Endothelial cell of umbilical vein (primary cell): Measurements from ENCODE around the gene MCRIP2. TPM values are rescaled to one million over a fixed set of nuclear protein-coding genes. Genes with fewer than 3 reads are reported as not detected.

ENCODE experiments used
- BruUV-seq: library from RNA; stranded (reverse); fragments of 400-500 nt; replicated peaks from 2 replicates; lab custom pipeline; 2021; lab: Mats Ljungman, UMichigan
- CTCF ChIA-PET: fragments of 300-600, 350-600 bp; sonication (Branson Sonifier 250); formaldehyde crosslinking; loops from one replicate; lab custom pipeline; 2021; ENCODE audit warnings: antibody characterized with exemption, inconsistent platforms; lab: Charles Lee
- POLR2A ChIA-PET: fragments of 300-600, 350-600 bp; sonication (Branson Sonifier 250); formaldehyde crosslinking; loops from one replicate; lab custom pipeline; 2021; ENCODE audit warnings: antibody characterized with exemption, inconsistent platforms; lab: Charles Lee
- DNase-seq: peaks from one replicate; pipeline ENCODE4 v3.0.0-alpha.2; 2011; ENCODE audit warnings: low read depth, low spot score
- FAIRE-seq: peaks from 2 replicates; lab custom pipeline; 2011; peaks lifted over from hg19 to GRCh38; lab: Jason Lieb, UNC
- H2AFZ ChIP-seq: 2 replicates; pipeline ENCODE4 v1.6.0; 2012; ENCODE audit warnings: low read depth, low read length, control low read depth, inconsistent platforms
- H3K27ac ChIP-seq: 2 replicates; pipeline ENCODE4 v1.5.1; 2011; ENCODE audit warnings: low read depth, mild to moderate bottlenecking, control low read depth, low read length, moderate library complexity; ENCODE audit not compliant: insufficient read depth
- H3K27me3 ChIP-seq, 2 experiments: 2 replicates each; pipeline versions ENCODE4 v1.6.0 to v1.6.1; 2011; ENCODE audit warnings: low read length in 2 of 2, mixed read lengths in 1 of 2; ENCODE audit not compliant: control insufficient read depth in 2 of 2, insufficient read depth in 2 of 2
- H3K36me3 ChIP-seq, 2 experiments: 2 replicates in 1 of 2; 3 replicates in 1 of 2; pipeline ENCODE4 v1.5.1; 2011; ENCODE audit warnings: low read length in 2 of 2, mild to moderate bottlenecking in 1 of 2, moderate library complexity in 1 of 2; ENCODE audit not compliant: control insufficient read depth in 2 of 2, insufficient read depth in 2 of 2; ENCODE audit errors: extremely low read depth in 1 of 2
- H3K4me1 ChIP-seq: 3 replicates; pipeline ENCODE4 v1.5.1; 2011; ENCODE audit warnings: mild to moderate bottlenecking, low read length; ENCODE audit not compliant: control insufficient read depth, insufficient read depth; ENCODE audit errors: extremely low read depth
- H3K4me2 ChIP-seq: 2 replicates; pipeline ENCODE4 v1.6.1; 2011; ENCODE audit warnings: low read length, control low read depth, mixed read lengths; ENCODE audit not compliant: insufficient read depth
- H3K4me3 ChIP-seq, 3 experiments: fragments of 200-600 bp in 1 of 3; sonication (generic), shearing (Covaris generic) in 1 of 3; replicated peaks in 1 of 3; 2 replicates each; pipeline ENCODE4 v1.5.1; 2011 to 2016; ENCODE audit warnings: control low read depth in 3 of 3, low read length in 3 of 3, mild to moderate bottlenecking in 2 of 3, inconsistent platforms in 1 of 3, low read depth in 1 of 3, moderate library complexity in 1 of 3; ENCODE audit not compliant: insufficient read depth in 1 of 3
- H3K79me2 ChIP-seq: 2 replicates; pipeline ENCODE4 v1.6.0; 2012; ENCODE audit warnings: low read length, inconsistent platforms; ENCODE audit not compliant: control insufficient read depth, insufficient read depth
- H3K9ac ChIP-seq: replicated peaks from 2 replicates; pipeline ENCODE3; 2011; ENCODE audit warnings: low read length, control low read depth; ENCODE audit not compliant: insufficient read depth; ENCODE audit errors: extremely low read depth
- H3K9me1 ChIP-seq: replicated peaks from 3 replicates; pipeline ENCODE4 v1.6.0; 2011; ENCODE audit warnings: mild to moderate bottlenecking, low read length; ENCODE audit not compliant: control insufficient read depth, insufficient read depth; ENCODE audit errors: extremely low read depth
- H3K9me3 ChIP-seq: replicated peaks from 2 replicates; pipeline ENCODE4 v1.5.1; 2012; ENCODE audit warnings: low read length, inconsistent platforms; ENCODE audit not compliant: control insufficient read depth, insufficient read depth
- H4K20me1 ChIP-seq: replicated peaks from 2 replicates; pipeline ENCODE3; 2011; ENCODE audit warnings: mild to moderate bottlenecking, low read length; ENCODE audit not compliant: control insufficient read depth, insufficient read depth; ENCODE audit errors: extremely low read depth
- CTCF ChIP-seq, 2 donors: IDR thresholded peaks; 1 replicate in 1 of 2; 2 replicates in 1 of 2; pipeline ENCODE4 v1.5.1; 2011; ENCODE audit warnings: low read length in 2 of 2, mild to moderate bottlenecking in 2 of 2, moderate library complexity in 2 of 2, control low read depth in 1 of 2, inconsistent platforms in 1 of 2, low read depth in 1 of 2; ENCODE audit not compliant: insufficient read depth in 1 of 2; ENCODE audit errors: extremely low read depth in 1 of 2
- EZH2 ChIP-seq: IDR thresholded peaks from 2 replicates; pipeline ENCODE4 v1.6.1; 2012; ENCODE audit warnings: borderline replicate concordance, low read depth, mild to moderate bottlenecking, moderate library complexity, low read length, inconsistent platforms; ENCODE audit not compliant: severe bottlenecking
- FOS ChIP-seq: IDR thresholded peaks from 2 replicates; pipeline ENCODE4 v1.6.1; 2011; ENCODE audit warnings: mild to moderate bottlenecking, low read length, moderate library complexity, borderline replicate concordance; ENCODE audit not compliant: insufficient read depth
- JUN ChIP-seq: IDR thresholded peaks from 2 replicates; pipeline ENCODE4 v1.6.1; 2011; ENCODE audit warnings: borderline replicate concordance, low read depth; ENCODE audit not compliant: insufficient read length, insufficient read depth
- POLR2A ChIP-seq: IDR thresholded peaks from 2 replicates; pipeline ENCODE4 v1.6.1; 2012; ENCODE audit warnings: low read depth, mild to moderate bottlenecking, control low read depth, low read length
- dilution Hi-C: fragments of 300-500 bp; cut with MboI; formaldehyde crosslinking; loops from one replicate; pipeline ENCODE4 v1.15.0; 2019; ENCODE audit warnings: low sequenced_read_pairs; ENCODE audit not compliant: extremely low pct_ligation_motif_present
- intact Hi-C: fragments of 100-400 bp; cut with micrococcal nuclease; formaldehyde crosslinking; loops from one replicate; pipeline ENCODE4 v1.10.0; 2022
- polyA plus RNA-seq, 4 experiments: library from polyadenylated mRNA; depleted of rRNA in 3 of 4; stranded (reverse) in 3 of 4; unstranded in 1 of 4; fragments of >200 nt; gene quantifications; 2 replicates each; pipeline versions ENCODE4 v1.2.1 to v1.2.3, GENCODE V29; 2011 to 2012; ENCODE audit warnings: missing spikeins in 1 of 4
- total RNA-seq: library from RNA; stranded (reverse); gene quantifications from 2 replicates; pipeline ENCODE4 v1.2.3, GENCODE V29; 2021

The MCRIP2 gene
- total and polyA plus RNA-seq, 2 donors (not counting 3 experiments of a cell fraction or from before 2014, with no cell fraction given) = 17.1 to 18.9 TPM

DNA sequence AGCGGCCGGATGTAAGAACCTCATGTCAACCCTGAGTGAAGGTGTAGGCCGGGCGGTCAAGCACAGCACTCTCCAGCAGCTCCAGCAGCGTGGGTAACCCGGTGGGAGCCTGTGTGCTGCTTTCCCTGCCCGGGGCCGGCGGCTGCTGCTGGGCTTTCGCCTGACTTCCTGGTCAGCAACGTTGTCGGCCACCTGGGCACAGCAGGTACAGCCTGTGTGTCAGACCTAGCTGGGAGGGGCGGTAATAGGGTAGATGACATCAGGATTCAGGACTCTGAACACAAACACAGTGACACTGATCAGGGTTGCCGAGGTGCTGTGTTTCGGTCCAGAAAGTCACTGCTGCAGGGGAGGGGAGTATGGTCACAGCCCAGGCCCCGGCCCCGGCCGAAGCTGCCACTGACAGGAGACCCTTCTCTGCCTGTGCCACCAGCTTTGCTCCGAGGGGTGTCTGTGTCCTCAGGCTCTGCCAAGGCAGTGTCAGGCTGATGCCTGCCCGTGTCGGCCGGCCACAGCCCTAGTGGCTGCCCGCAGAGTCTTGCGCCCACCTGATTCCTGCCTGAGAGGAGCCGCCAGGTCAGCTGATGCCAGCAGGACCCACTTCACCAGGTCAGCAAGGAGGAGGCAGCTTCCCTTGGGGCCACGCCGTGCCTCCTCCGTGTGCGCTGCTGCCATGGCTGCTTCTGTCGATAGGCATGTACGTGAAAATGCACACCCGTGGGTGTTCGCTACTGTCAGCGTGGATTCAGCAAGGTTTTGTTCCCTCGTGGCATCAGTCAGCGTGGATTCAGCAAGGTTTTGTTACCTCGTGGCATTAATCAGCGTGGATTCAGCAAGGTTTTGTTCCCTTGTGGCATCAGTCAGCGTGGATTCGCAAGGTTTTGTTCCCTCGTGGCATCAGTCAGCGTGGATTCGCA is 42.5 kb upstream of the MCRIP2 start:
- TF ChIP-seq EZH2 (no peak), POLR2A (no peak)
- Histone ChIP-seq H4K20me1 (no peaks in the 10 kb centered on the region), H3K36me3 (no peaks in the 10 kb centered on the region), H3K9ac (no peak overlapping the region), H3K9me3 (no peaks in the 10 kb centered on the region), H3K27me3 (no peaks in the 10 kb centered on the region), H3K4me1 (no peaks in the 10 kb centered on the region), H3K9me1 (no peaks in the 10 kb centered on the region), H3K27ac (no peak overlapping the region), H3K4me2 (no peak overlapping the region), H3K4me3 (no peak overlapping the region), H2AFZ (no peak overlapping the region), H3K79me2 (peaks cover 5% of the 10 kb centered on the region)
- intact Hi-C loops = no loop called here
- ChIA-PET CTCF (interaction anchor here (2.2 kb wide), 1 partner anchor 11 kb away, joined by 9 read pairs; no protein-coding TSS in a partner anchor), POLR2A (no interaction called here)
- FAIRE-seq = no peak
- dilution Hi-C loops = no loop called here
- DNase-seq = no peak
- no TSS peak for BruUV-seq

DNA sequence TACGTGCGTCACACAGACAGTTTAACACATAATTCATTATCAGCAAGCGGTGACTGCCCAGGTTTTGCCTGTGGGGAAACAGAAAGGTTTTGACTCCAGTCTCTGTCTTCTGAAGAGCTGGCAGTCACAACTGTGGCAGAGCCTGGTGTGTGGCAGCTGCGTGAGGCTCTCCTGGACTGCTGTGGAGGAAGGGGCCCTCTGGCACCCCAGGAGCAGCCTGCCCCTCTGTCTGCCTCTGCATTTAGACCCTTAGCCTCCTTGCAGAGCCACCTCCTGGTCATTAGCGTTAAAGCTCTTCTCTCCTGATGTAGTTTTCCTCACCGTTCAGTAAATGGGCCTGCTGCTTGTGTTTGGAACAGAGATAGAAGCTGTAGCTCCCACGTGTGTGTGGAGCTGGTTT is 40.8 kb upstream of the MCRIP2 start:
- H3K36me3 ChIP-seq = no peaks in the 10 kb centered on the region
- dilution Hi-C loops = no loop called here
- TF ChIP-seq JUN = no peak
- peak in 1 of 2 donors; percentile 21 for TF ChIP-seq CTCF (IDR thresholded peaks at IDR 0.05; ENCODE audit: extremely low read depth in 1 of 2, insufficient read depth in 1 of 2, low read depth in 1 of 2, low read length in 2 of 2)
- no peak for TF ChIP-seq FOS
- TF ChIP-seq EZH2 = no peak
- no peak overlapping the region for H2AFZ ChIP-seq
- DNase-seq (peak; percentile 15), FAIRE-seq (no peak)
- ChIA-PET POLR2A (no interaction called here), CTCF (interaction anchor here (0.9 to 2.3 kb wide), 7 partner anchors 8 to 209 kb away, joined by 3 to 8 read pairs (median 5); partner anchors contain the start of gene RAB40C)
- H3K27ac ChIP-seq = no peak overlapping the region
- BruUV-seq = no TSS peak
- H3K4me1 ChIP-seq = no peaks in the 10 kb centered on the region
- H3K27me3 ChIP-seq = no peaks in the 10 kb centered on the region
- H3K4me2 ChIP-seq = no peak overlapping the region
- H4K20me1 ChIP-seq = no peaks in the 10 kb centered on the region
- no peaks in the 10 kb centered on the region for H3K9me3 ChIP-seq
- H3K79me2 ChIP-seq = peaks cover 1% of the 10 kb centered on the region
- no peak overlapping the region for H3K4me3 ChIP-seq
- H3K9ac ChIP-seq = no peak overlapping the region
- H3K9me1 ChIP-seq = no peaks in the 10 kb centered on the region
- intact Hi-C loops = no loop called here
